Ramos (cell line): ENCODE results near the gene NFILZ.
"Not testable (repeated sequence)": the region's sequence is repeated elsewhere in the genome, so short reads cannot be mapped to it uniquely, and the experiment has no call there.

Source experiments
- in situ Hi-C: fragments of 300-500 bp; cut with MboI; formaldehyde crosslinking; loops from one replicate; pipeline ENCODE4 v1.14.3; 2022; ENCODE audit warnings: low sequenced_read_pairs; ENCODE audit not compliant: unreplicated experiment

The NFILZ gene

GRCh38 chr19:8610936-8611300 lies 19.5 kb upstream of the NFILZ start:
- in situ Hi-C loops: no loop called here

GRCh38 chr19:8611391-8611876 lies 19.0 kb upstream of the NFILZ start:
- in situ Hi-C loops: no loop called here

- in situ Hi-C loops: no loop called here
Measured at GRCh38 chr19:8611877-8612806, 18.3 kb upstream of the NFILZ start.

GRCh38 chr19:8612807-8613171 lies 17.6 kb upstream of the NFILZ start:
- in situ Hi-C loops: no loop called here

- in situ Hi-C loops: no loop called here
Measured at GRCh38 chr19:8614455-8614854, 16.0 kb upstream of the NFILZ start.

GRCh38 chr19:8615024-8615423 lies 15.4 kb upstream of the NFILZ start:
- in situ Hi-C loops: no loop called here

- in situ Hi-C loops: no loop called here
Measured at GRCh38 chr19:8615813-8616596, 14.4 kb upstream of the NFILZ start.

- in situ Hi-C loops: no loop called here
Measured at GRCh38 chr19:8616861-8617260, 13.6 kb upstream of the NFILZ start.

- in situ Hi-C loops: not testable (repeated sequence)
Measured at GRCh38 chr19:8617325-8617724, 13.1 kb upstream of the NFILZ start.

- in situ Hi-C loops: no loop called here
Measured at GRCh38 chr19:8617984-8618383, 12.4 kb upstream of the NFILZ start.

- in situ Hi-C loops: no loop called here
Measured at GRCh38 chr19:8618751-8619150, 11.7 kb upstream of the NFILZ start.

GRCh38 chr19:8622886-8623285 lies 7.5 kb upstream of the NFILZ start:
- in situ Hi-C loops: not testable (repeated sequence)

- in situ Hi-C loops: no loop called here
Measured at GRCh38 chr19:8626842-8627241, 3.6 kb upstream of the NFILZ start.

GRCh38 chr19:8629184-8629583 lies 1.2 kb upstream of the NFILZ start:
- in situ Hi-C loops: no loop called here

- in situ Hi-C loops: no loop called here
Measured at GRCh38 chr19:8630796-8631424, 477 bp downstream of the NFILZ start.

GRCh38 chr19:8631425-8631819 lies 989 bp downstream of the NFILZ start:
- in situ Hi-C loops: no loop called here

GRCh38 chr19:8635422-8635821 lies 5.0 kb downstream of the NFILZ start:
- in situ Hi-C loops: no loop called here

- in situ Hi-C loops: not testable (repeated sequence)
Measured at GRCh38 chr19:8637070-8637469, 6.6 kb downstream of the NFILZ start.

GRCh38 chr19:8638078-8638619 lies 7.7 kb downstream of the NFILZ start:
- in situ Hi-C loops: no loop called here

- in situ Hi-C loops: no loop called here
Measured at GRCh38 chr19:8639821-8640401, 9.5 kb downstream of the NFILZ start.
